Endothelial cell of hepatic sinusoid (primary cell): ENCODE results near the gene CABP1.
"Not testable (repeated sequence)": the region's sequence is repeated elsewhere in the genome, so short reads cannot be mapped to it uniquely, and the experiment has no call there.

ENCODE experiments used
- in situ Hi-C: cut with HindIII; loops from 2 replicates; pipeline ENCODE4 v1.10.0; 2017; ENCODE audit warnings: low sequenced_read_pairs

Gene CABP1

GRCh38 chr12:120639771-120640721, at the start of gene CABP1:
CABP1 (plus strand) TSS chr12:120640626; CDS start chr12:120640686, 60 bp downstream.
- in situ Hi-C loops: no loop called here

- in situ Hi-C loops: no loop called here
Observed at GRCh38 chr12:120590741-120591407, 49.6 kb upstream of the CABP1 start.

GRCh38 chr12:120592121-120593049, 48.0 kb upstream of the CABP1 start:
- in situ Hi-C loops: no loop called here

- in situ Hi-C loops: no loop called here
Observed at GRCh38 chr12:120596901-120597300, 43.5 kb upstream of the CABP1 start.

GRCh38 chr12:120597861-120598260, 42.6 kb upstream of the CABP1 start:
- in situ Hi-C loops: no loop called here

- in situ Hi-C loops: no loop called here
Observed at GRCh38 chr12:120598674-120599463, 41.6 kb upstream of the CABP1 start.

GRCh38 chr12:120599672-120600552, 40.5 kb upstream of the CABP1 start:
- in situ Hi-C loops: loop anchor here (5.0 kb wide), 1 partner anchor 47 kb away; no protein-coding TSS in a partner anchor

- in situ Hi-C loops: loop anchor here (5.0 kb wide), 1 partner anchor 45 kb away; no protein-coding TSS in a partner anchor
Observed at GRCh38 chr12:120602416-120602815, 38.0 kb upstream of the CABP1 start.

- in situ Hi-C loops: no loop called here
Observed at GRCh38 chr12:120610560-120610959, 29.9 kb upstream of the CABP1 start.

GRCh38 chr12:120611534-120611933, 28.9 kb upstream of the CABP1 start:
- in situ Hi-C loops: not testable (repeated sequence)

- in situ Hi-C loops: no loop called here
Observed at GRCh38 chr12:120614848-120615247, 25.6 kb upstream of the CABP1 start.

- in situ Hi-C loops: not testable (repeated sequence)
Observed at GRCh38 chr12:120617193-120617592, 23.2 kb upstream of the CABP1 start.

- in situ Hi-C loops: not testable (repeated sequence)
Observed at GRCh38 chr12:120617767-120618166, 22.7 kb upstream of the CABP1 start.

- in situ Hi-C loops: no loop called here
Observed at GRCh38 chr12:120618954-120619615, 21.3 kb upstream of the CABP1 start.

GRCh38 chr12:120620624-120621023, 19.8 kb upstream of the CABP1 start:
- in situ Hi-C loops: loop anchor here (10.0 kb wide), 1 partner anchor 364 kb away; no protein-coding TSS in a partner anchor

GRCh38 chr12:120625557-120626419, 14.6 kb upstream of the CABP1 start:
- in situ Hi-C loops: loop anchor here (10.0 kb wide), 1 partner anchor 359 kb away; no protein-coding TSS in a partner anchor

GRCh38 chr12:120628919-120629318, 11.5 kb upstream of the CABP1 start:
- in situ Hi-C loops: loop anchor here (10.0 kb wide), 1 partner anchor 356 kb away; no protein-coding TSS in a partner anchor
